HL-60 (cell line): ENCODE measurements around the gene ITGAD.

ENCODE experiments used
- DNase-seq, 2 experiments: peaks; one replicate each; pipeline ENCODE4 v3.0.0-alpha.2; 2010 to 2020; ENCODE audit warnings: low read depth in 1 of 2, low spot score in 1 of 2
- H3K27ac ChIP-seq: fragments of 250-450 bp; sonication (Bioruptor Pico); replicated peaks from 2 replicates; pipeline ENCODE4 v1.5.1; 2020; ENCODE audit warnings: mild to moderate bottlenecking, moderate library complexity
- H3K27me3 ChIP-seq: fragments of 250-450 bp; sonication (Bioruptor Pico); 2 replicates; pipeline ENCODE4 v1.5.1; 2021; ENCODE audit warnings: mild to moderate bottlenecking, moderate library complexity; ENCODE audit not compliant: insufficient read depth, poor library complexity, severe bottlenecking
- H3K4me3 ChIP-seq: replicated peaks from 2 replicates; pipeline ENCODE4 v1.5.1; 2011; ENCODE audit warnings: mild to moderate bottlenecking, control low read depth, low read length; ENCODE audit not compliant: insufficient read depth
- GABPA ChIP-seq: IDR thresholded peaks from 2 replicates; pipeline ENCODE4 v1.6.1; 2012; ENCODE audit warnings: low read depth
- POLR2AphosphoS5 ChIP-seq: IDR thresholded peaks from 2 replicates; pipeline ENCODE4 v1.6.1; 2012; ENCODE audit warnings: low read depth
- REST ChIP-seq: IDR thresholded peaks from 2 replicates; pipeline ENCODE4 v1.6.1; 2012; ENCODE audit warnings: low read depth; ENCODE audit not compliant: insufficient replicate concordance
- SPI1 ChIP-seq: IDR thresholded peaks from 2 replicates; pipeline ENCODE4 v1.6.1; 2012; ENCODE audit warnings: low read depth, mild to moderate bottlenecking, borderline replicate concordance
- TF ChIP-seq, protein P1 (sequence below): IDR thresholded peaks from one replicate; pipeline ENCODE4 v1.5.1; 2011; ENCODE audit warnings: low read length, control low read depth, inconsistent platforms; ENCODE audit not compliant: insufficient read depth

ITGAD gene

DNA sequence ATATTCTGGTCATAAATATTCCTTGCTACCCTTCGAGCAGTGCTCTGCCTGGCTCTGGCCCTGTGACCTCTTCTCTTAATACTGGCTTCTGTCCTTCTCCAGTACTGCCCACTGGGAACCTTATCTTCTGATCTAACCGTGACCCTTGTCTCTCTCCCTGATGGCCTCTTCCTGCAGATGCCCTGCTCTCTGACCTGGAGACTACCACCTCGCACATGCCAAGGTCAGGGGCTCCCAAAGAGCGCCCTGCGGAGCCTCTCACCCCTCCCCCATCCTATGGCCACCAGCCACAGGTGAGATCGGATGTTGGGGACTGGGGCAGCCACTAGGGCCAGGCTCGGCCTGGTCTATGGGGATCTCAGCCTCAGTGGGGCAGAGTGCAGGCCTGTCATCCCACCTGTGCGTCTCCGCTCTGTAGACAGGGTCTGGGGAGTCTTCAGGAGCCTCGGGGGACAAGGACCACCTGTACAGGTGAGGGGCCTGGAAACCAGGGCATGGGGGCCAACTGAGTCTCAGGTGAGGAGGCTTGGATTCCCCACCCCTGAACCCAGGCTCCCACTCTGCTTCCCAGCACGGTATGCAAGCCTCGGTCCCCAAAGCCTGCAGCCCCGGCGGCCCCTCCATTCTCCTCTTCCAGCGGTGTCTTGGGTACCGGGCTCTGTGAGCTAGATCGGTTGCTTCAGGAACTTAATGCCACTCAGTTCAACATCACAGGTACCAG is 80.3 kb downstream of the ITGAD start:
- no peak overlapping the region for H3K27ac ChIP-seq
- no peak for DNase-seq
- H3K4me3 ChIP-seq: no peak overlapping the region
- TF ChIP-seq SPI1 (no peak), REST (no peak), GABPA (no peak), POLR2AphosphoS5 (no peak)
- TF ChIP-seq, protein P1, sequence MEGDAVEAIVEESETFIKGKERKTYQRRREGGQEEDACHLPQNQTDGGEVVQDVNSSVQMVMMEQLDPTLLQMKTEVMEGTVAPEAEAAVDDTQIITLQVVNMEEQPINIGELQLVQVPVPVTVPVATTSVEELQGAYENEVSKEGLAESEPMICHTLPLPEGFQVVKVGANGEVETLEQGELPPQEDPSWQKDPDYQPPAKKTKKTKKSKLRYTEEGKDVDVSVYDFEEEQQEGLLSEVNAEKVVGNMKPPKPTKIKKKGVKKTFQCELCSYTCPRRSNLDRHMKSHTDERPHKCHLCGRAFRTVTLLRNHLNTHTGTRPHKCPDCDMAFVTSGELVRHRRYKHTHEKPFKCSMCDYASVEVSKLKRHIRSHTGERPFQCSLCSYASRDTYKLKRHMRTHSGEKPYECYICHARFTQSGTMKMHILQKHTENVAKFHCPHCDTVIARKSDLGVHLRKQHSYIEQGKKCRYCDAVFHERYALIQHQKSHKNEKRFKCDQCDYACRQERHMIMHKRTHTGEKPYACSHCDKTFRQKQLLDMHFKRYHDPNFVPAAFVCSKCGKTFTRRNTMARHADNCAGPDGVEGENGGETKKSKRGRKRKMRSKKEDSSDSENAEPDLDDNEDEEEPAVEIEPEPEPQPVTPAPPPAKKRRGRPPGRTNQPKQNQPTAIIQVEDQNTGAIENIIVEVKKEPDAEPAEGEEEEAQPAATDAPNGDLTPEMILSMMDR: no peak
- H3K27me3 ChIP-seq: peaks cover 31% of the 10 kb centered on the region

GRCh38 chr16:31474173-31474714 is 81.1 kb downstream of the ITGAD start:
- H3K27ac ChIP-seq: no peak overlapping the region
- TF ChIP-seq SPI1 (no peak), POLR2AphosphoS5 (no peak), GABPA (no peak), REST (no peak)
- TF ChIP-seq, protein P1: no peak
- peaks cover 31% of the 10 kb centered on the region for H3K27me3 ChIP-seq
- no peak for DNase-seq
- no peak overlapping the region for H3K4me3 ChIP-seq

DNA sequence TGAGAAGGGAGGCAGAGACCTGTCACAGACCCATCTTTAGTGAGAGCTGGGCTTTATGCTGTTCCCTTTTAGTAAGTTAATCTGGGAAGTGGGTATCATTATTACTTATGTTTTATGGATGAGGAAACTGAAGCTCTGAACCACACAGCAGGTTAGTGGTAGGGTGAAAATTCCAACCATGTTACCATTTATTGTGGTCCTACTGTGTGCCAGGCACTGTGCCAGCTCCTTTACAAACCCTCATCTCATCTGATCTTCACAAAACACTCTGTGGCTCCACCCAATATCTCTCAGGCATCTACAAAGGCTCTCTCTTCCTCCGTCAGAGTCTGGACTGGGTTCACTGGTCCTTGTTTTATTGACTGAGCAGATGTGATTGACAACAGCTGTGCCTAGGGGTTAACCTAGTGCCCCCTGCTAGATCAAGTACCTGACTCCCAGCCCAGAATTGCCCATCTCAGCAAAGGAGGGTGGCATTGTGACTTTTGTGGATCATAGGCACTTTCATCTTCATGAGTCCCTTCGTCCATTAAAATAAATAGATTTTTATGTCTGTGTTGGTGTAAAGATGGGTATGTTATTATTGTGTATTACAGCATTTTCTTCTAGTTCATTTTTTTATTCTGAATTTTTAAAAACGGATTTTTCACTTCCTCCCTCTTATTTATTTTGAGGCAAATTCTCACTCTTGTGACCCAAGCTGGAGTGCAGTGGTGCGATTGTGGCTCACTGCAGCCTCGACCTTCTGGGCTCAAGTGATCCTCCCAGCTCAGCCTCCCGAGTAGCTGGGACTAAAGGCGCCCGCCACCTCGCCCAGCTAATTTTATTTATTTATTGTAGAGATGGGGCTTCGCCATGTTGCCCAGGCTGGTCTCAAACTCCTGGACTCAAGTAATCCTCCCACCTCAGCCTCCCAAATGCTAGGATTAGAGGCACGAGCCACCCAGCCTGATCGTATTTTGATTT is 81.9 kb downstream of the ITGAD start:
- H3K27me3 ChIP-seq: peaks cover 31% of the 10 kb centered on the region
- TF ChIP-seq, protein P1: no peak
- TF ChIP-seq POLR2AphosphoS5: no peak
- TF ChIP-seq REST: no peak
- no peak for TF ChIP-seq GABPA
- no peak for TF ChIP-seq SPI1
- no peak for DNase-seq

More for the DNA sequence above, 81.9 kb downstream of the ITGAD start:
- Histone ChIP-seq H3K4me3 (no peak overlapping the region), H3K27ac (no peak overlapping the region)
